SK-N-MC (cell line): ENCODE data around the gene CLCN3.

Experiments
- EZH2 ChIP-seq: fragments of 200-600 bp; sonication (generic); IDR thresholded peaks from one replicate; pipeline ENCODE4 v1.6.1; 2017; ENCODE audit warnings: antibody characterized with exemption
- FOXP2 ChIP-seq: optimal IDR thresholded peaks from 2 replicates; pipeline ENCODE3; 2011; ENCODE audit warnings: mild to moderate bottlenecking, moderate library complexity; ENCODE audit not compliant: insufficient read depth; ENCODE audit errors: extremely low read length, control extremely low read depth
- POLR2AphosphoS5 ChIP-seq: IDR thresholded peaks from 2 replicates; pipeline ENCODE4 v1.6.1; 2012; ENCODE audit warnings: mild to moderate bottlenecking, low read depth, low read length, borderline replicate concordance

DNA sequence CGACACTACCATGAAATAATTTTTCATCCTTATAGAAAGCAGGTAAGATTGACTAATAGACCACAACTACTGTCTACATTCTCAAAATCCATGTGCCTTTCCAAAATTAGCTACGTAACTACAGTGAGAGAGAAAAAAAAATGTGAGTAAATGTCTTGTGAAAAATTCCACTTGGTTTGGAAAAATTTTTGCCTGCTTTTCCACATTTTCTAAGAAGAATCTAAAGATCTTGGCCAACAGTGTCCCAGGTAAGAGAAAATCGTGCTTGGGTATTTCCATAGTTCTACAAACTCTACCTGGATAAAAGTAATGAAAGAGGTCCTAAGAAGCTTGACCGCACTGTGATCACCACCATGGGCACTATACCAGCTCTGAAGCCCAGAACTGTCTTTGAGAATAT is 1.4 kb upstream of the CLCN3 start:
- no peak for TF ChIP-seq POLR2AphosphoS5
- no peak for TF ChIP-seq EZH2
- TF ChIP-seq FOXP2 = no peak
